ENCODE measurements around the gene LTO1. TPM values are rescaled to one million over a fixed set of nuclear protein-coding genes. Genes with fewer than 3 reads are reported as not detected.

Gene LTO1
- total RNA-seq, 1 donor from 2014 or later = 20.0 TPM

DNA sequence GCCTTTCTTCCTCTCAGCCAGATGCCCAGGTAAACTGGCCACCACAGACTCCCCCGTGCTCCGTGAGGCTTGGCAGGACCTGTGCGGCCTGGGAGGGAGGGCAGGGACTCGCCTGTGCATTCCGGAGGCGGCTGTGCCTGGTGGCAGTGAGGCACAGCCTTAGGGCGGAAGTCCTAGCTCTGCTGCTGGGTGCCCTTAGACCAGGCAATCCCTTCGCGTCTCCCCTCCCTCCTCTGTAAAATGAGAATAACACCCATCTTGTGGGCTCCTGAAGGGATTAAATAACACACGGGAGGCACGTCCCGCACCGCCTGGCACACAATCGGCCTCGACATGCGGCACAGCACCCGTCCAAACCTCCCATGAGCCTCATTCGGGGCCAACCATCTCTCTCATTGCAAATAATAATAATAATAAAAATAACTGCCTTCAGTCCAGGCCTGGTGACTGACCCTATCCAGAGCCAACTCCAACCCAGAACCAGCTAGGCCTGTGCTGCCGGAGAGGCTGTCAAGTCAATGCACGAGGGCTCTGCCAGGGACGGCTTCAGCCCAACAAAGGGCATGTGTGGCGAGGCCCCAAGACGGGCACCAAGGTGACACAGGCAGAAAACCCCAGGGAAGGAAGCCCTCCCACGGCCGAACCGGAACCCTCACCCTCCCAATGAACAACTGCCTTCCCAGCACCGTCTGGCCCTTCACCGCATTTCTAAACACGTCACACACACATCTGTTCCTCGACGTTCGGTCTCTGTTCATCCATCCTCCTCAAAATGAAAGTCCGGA lies 8.2 kb downstream of the LTO1 start:
- Mint-ChIP-seq H3K4me1 (ENCODE audit: low read depth, unreplicated experiment) (peaks cover 4% of the 10 kb centered on the region), H3K4me3 (ENCODE audit: unreplicated experiment) (no peak overlapping the region), H3K36me3 (ENCODE audit: low read depth, unreplicated experiment) (peaks cover 30% of the 10 kb centered on the region), H3K27me3 (ENCODE audit: low read depth, unreplicated experiment) (peaks cover 2% of the 10 kb centered on the region), H3K9me3 (ENCODE audit: unreplicated experiment) (no peaks in the 10 kb centered on the region), H3K27ac (ENCODE audit: unreplicated experiment) (no peak overlapping the region)
- no peak overlapping the region for H3K4me2 ChIP-seq (ENCODE audit: low read length)
- H3K27ac ChIP-seq (ENCODE audit: low read depth, low read length) = no peak overlapping the region
- H3K4me3 ChIP-seq (ENCODE audit: insufficient read depth, low read depth, low read length) = no peak overlapping the region
- H3K9ac ChIP-seq (ENCODE audit: low read length) = no peak overlapping the region
- H3K79me2 ChIP-seq (ENCODE audit: insufficient read depth, low read length) = peaks cover 6% of the 10 kb centered on the region
- no peaks in the 10 kb centered on the region for H3K9me3 ChIP-seq (ENCODE audit: insufficient read depth, low read depth, low read length)
- peaks cover 34% of the 10 kb centered on the region for H4K20me1 ChIP-seq (ENCODE audit: insufficient read depth, low read length)
- FAIRE-seq = no peak
- peaks cover 8% of the 10 kb centered on the region for H3K4me1 ChIP-seq (ENCODE audit: insufficient read depth, low read length)
- no peak for DNase-seq (ENCODE audit: low read depth)
- no peak for TF ChIP-seq EZH2 (IDR thresholded peaks at IDR 0.05; ENCODE audit: insufficient read depth, low read length)
- H3K27me3 ChIP-seq (ENCODE audit: insufficient read depth, low read length) = no peaks in the 10 kb centered on the region
- H3K36me3 ChIP-seq (ENCODE audit: insufficient read depth, low read length) = peaks cover 26% of the 10 kb centered on the region
- H2AFZ ChIP-seq (ENCODE audit: low read depth, low read length) = no peak overlapping the region

DNA sequence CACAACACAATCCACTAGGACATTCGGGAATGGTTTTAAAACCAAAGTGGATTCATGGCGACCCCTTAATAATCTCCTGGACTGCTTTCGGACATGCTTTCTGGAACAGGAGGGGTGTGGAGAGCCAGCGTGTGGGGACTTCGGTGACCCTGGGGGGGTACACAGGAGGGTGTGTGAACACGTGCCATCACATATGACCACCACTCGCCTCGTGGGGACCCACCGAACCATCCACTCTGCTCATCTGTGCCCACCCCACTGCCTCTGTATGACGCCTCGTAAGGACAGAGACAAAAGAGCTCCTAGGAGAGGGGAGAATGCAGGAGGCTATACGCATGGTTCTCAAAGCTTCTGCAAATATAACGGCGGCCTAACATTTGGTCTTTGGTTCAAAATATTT lies 8.9 kb downstream of the LTO1 start:
- no peak for FAIRE-seq
- no peak overlapping the region for H2AFZ ChIP-seq (ENCODE audit: low read depth, low read length)
- peaks cover 5% of the 10 kb centered on the region for H3K79me2 ChIP-seq (ENCODE audit: insufficient read depth, low read length)
- TF ChIP-seq EZH2 (IDR thresholded peaks at IDR 0.05; ENCODE audit: insufficient read depth, low read length) = no peak
- TF ChIP-seq, protein P1, sequence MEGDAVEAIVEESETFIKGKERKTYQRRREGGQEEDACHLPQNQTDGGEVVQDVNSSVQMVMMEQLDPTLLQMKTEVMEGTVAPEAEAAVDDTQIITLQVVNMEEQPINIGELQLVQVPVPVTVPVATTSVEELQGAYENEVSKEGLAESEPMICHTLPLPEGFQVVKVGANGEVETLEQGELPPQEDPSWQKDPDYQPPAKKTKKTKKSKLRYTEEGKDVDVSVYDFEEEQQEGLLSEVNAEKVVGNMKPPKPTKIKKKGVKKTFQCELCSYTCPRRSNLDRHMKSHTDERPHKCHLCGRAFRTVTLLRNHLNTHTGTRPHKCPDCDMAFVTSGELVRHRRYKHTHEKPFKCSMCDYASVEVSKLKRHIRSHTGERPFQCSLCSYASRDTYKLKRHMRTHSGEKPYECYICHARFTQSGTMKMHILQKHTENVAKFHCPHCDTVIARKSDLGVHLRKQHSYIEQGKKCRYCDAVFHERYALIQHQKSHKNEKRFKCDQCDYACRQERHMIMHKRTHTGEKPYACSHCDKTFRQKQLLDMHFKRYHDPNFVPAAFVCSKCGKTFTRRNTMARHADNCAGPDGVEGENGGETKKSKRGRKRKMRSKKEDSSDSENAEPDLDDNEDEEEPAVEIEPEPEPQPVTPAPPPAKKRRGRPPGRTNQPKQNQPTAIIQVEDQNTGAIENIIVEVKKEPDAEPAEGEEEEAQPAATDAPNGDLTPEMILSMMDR (IDR thresholded peaks at IDR 0.05; ENCODE audit: insufficient read depth, low read depth, low read length) = no peak
- Mint-ChIP-seq H3K4me1 (ENCODE audit: low read depth, unreplicated experiment) (peaks cover 5% of the 10 kb centered on the region), H3K9me3 (ENCODE audit: unreplicated experiment) (no peaks in the 10 kb centered on the region), H3K27ac (ENCODE audit: unreplicated experiment) (no peak overlapping the region), H3K36me3 (ENCODE audit: low read depth, unreplicated experiment) (peaks cover 31% of the 10 kb centered on the region), H3K4me3 (ENCODE audit: unreplicated experiment) (no peak overlapping the region), H3K27me3 (ENCODE audit: low read depth, unreplicated experiment) (peaks cover 2% of the 10 kb centered on the region)
- H3K27ac ChIP-seq (ENCODE audit: low read depth, low read length) = no peak overlapping the region
- no peak overlapping the region for H3K9ac ChIP-seq (ENCODE audit: low read length)
- peaks cover 20% of the 10 kb centered on the region for H3K36me3 ChIP-seq (ENCODE audit: insufficient read depth, low read length)
- H3K4me1 ChIP-seq (ENCODE audit: insufficient read depth, low read length) = peaks cover 8% of the 10 kb centered on the region
- no peaks in the 10 kb centered on the region for H3K9me3 ChIP-seq (ENCODE audit: insufficient read depth, low read depth, low read length)
- H3K27me3 ChIP-seq (ENCODE audit: insufficient read depth, low read length) = no peaks in the 10 kb centered on the region
- no peak for DNase-seq (ENCODE audit: low read depth)
- H3K4me2 ChIP-seq (ENCODE audit: low read length) = no peak overlapping the region
- peaks cover 34% of the 10 kb centered on the region for H4K20me1 ChIP-seq (ENCODE audit: insufficient read depth, low read length)
- no peak overlapping the region for H3K4me3 ChIP-seq (ENCODE audit: insufficient read depth, low read depth, low read length)

DNA sequence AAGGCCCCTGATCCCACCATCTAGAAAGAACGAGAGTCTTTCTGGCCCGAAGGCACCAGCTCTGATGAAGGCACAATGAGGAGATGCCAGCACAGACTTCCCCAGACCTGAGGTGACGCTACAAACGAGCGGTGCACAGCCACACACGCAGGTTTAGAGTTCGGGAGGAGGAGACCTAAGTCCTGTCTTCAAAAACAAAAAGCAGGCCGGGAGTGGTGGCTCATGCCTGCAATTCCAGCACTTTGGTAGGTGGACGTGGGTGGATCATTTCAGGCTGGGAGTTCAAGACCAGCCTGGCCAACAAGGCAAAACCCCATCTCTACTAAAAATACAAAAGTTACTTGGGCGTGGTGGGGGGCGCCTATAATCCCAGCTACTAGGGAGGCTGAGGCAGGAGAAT lies 9.5 kb downstream of the LTO1 start:
- no peak overlapping the region for H3K4me3 Mint-ChIP-seq (ENCODE audit: unreplicated experiment)
- TF ChIP-seq, protein P1 (IDR thresholded peaks at IDR 0.05; ENCODE audit: insufficient read depth, low read depth, low read length) = no peak
- no peak for TF ChIP-seq EZH2 (IDR thresholded peaks at IDR 0.05; ENCODE audit: insufficient read depth, low read length)
- Histone ChIP-seq H3K27me3 (ENCODE audit: insufficient read depth, low read length) (no peaks in the 10 kb centered on the region), H3K36me3 (ENCODE audit: insufficient read depth, low read length) (peaks cover 18% of the 10 kb centered on the region), H2AFZ (ENCODE audit: low read depth, low read length) (no peak overlapping the region), H3K4me2 (ENCODE audit: low read length) (no peak overlapping the region), H3K4me1 (ENCODE audit: insufficient read depth, low read length) (peaks cover 8% of the 10 kb centered on the region), H3K9ac (ENCODE audit: low read length) (no peak overlapping the region), H4K20me1 (ENCODE audit: insufficient read depth, low read length) (peaks cover 33% of the 10 kb centered on the region), H3K9me3 (ENCODE audit: insufficient read depth, low read depth, low read length) (no peaks in the 10 kb centered on the region), H3K27ac (ENCODE audit: low read depth, low read length) (no peak overlapping the region), H3K4me3 (ENCODE audit: insufficient read depth, low read depth, low read length) (no peak overlapping the region), H3K79me2 (ENCODE audit: insufficient read depth, low read length) (peaks cover 5% of the 10 kb centered on the region)
- H3K9me3 Mint-ChIP-seq (ENCODE audit: unreplicated experiment) = no peaks in the 10 kb centered on the region
- H3K27me3 Mint-ChIP-seq (ENCODE audit: low read depth, unreplicated experiment) = peaks cover 2% of the 10 kb centered on the region
- no peak overlapping the region for H3K27ac Mint-ChIP-seq (ENCODE audit: unreplicated experiment)
- peaks cover 5% of the 10 kb centered on the region for H3K4me1 Mint-ChIP-seq (ENCODE audit: low read depth, unreplicated experiment)
- DNase-seq (ENCODE audit: low read depth) (no peak), FAIRE-seq (no peak)
- peaks cover 31% of the 10 kb centered on the region for H3K36me3 Mint-ChIP-seq (ENCODE audit: low read depth, unreplicated experiment)
